ENCODE results near the gene ZMAT2. TPM values are rescaled to one million over a fixed set of nuclear protein-coding genes. Genes with fewer than 3 reads are reported as not detected.
"Not testable (repeated sequence)": the region's sequence is repeated elsewhere in the genome, so short reads cannot be mapped to it uniquely, and the experiment has no call there.

Gene ZMAT2
- total RNA-seq, 1 donor from 2014 or later, result 51.0 TPM

DNA sequence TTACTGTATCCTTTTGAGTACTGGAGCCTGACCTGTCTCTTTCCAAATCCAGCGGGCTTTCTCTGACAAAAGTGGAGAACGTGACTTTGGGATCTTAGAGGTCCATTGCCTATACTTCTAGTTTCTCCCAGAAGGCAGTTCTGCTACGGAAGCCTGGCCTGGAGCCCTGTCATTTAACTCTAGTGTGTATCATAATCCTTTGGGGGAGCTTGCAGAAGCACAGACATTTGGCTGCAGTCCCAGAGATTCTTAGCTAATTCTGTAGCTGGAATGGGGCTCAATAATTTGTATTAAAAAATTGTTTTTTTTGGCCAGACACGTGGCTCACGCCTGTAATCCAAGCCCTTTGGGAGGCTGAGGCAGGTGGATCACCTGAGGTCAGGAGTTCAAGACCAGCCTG is 6.0 kb upstream of the ZMAT2 start:
- no peak for DNase-seq (ENCODE audit: low spot score)
- TF ChIP-seq, protein P1, sequence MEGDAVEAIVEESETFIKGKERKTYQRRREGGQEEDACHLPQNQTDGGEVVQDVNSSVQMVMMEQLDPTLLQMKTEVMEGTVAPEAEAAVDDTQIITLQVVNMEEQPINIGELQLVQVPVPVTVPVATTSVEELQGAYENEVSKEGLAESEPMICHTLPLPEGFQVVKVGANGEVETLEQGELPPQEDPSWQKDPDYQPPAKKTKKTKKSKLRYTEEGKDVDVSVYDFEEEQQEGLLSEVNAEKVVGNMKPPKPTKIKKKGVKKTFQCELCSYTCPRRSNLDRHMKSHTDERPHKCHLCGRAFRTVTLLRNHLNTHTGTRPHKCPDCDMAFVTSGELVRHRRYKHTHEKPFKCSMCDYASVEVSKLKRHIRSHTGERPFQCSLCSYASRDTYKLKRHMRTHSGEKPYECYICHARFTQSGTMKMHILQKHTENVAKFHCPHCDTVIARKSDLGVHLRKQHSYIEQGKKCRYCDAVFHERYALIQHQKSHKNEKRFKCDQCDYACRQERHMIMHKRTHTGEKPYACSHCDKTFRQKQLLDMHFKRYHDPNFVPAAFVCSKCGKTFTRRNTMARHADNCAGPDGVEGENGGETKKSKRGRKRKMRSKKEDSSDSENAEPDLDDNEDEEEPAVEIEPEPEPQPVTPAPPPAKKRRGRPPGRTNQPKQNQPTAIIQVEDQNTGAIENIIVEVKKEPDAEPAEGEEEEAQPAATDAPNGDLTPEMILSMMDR (IDR thresholded peaks at IDR 0.05; ENCODE audit: unreplicated experiment), result no peak
- H3K27me3 Mint-ChIP-seq (ENCODE audit: unreplicated experiment), result peaks cover 15% of the 10 kb centered on the region
- H3K36me3 Mint-ChIP-seq (ENCODE audit: low read depth, unreplicated experiment), result peaks cover 47% of the 10 kb centered on the region
- no peak overlapping the region for H3K27ac Mint-ChIP-seq (ENCODE audit: unreplicated experiment)
- no peaks in the 10 kb centered on the region for H3K9me3 Mint-ChIP-seq (ENCODE audit: unreplicated experiment)
- peaks cover 22% of the 10 kb centered on the region for H3K4me1 Mint-ChIP-seq (ENCODE audit: unreplicated experiment)
- H3K4me3 Mint-ChIP-seq (ENCODE audit: unreplicated experiment), result no peak overlapping the region

- no peak for DNase-seq (ENCODE audit: low spot score)
- Mint-ChIP-seq H3K4me3 (ENCODE audit: unreplicated experiment) (peak overlapping the region; percentile 54), H3K36me3 (ENCODE audit: low read depth, unreplicated experiment) (peaks cover 53% of the 10 kb centered on the region), H3K9me3 (ENCODE audit: unreplicated experiment) (no peaks in the 10 kb centered on the region), H3K27ac (ENCODE audit: unreplicated experiment) (peak overlapping the region; percentile 19), H3K4me1 (ENCODE audit: unreplicated experiment) (peaks cover 19% of the 10 kb centered on the region), H3K27me3 (ENCODE audit: unreplicated experiment) (peaks cover 13% of the 10 kb centered on the region)
- TF ChIP-seq, protein P1 (IDR thresholded peaks at IDR 0.05; ENCODE audit: unreplicated experiment), result no peak
Observed at GRCh38 chr5:140696891-140697492, 3.3 kb upstream of the ZMAT2 start.

DNA sequence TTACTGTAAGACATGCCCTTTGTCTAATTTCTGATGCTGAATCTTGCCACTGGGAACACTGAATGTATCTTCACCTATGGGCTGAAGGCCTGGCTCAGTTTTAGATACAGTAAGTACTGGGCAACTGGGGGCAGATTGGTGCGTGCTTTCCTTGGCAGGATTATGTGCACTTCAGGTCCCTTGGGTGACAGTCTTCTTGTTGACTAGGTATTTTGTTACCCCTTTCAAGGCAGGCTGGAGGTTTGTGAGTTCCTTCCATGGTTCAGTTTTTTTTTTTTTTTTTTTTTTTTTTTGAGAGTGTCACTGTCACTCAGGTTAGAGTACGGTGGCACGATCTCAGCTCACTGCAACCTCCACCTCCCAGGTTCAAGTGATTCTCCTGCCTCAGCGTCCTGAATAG is 7.6 kb downstream of the ZMAT2 start:
- Mint-ChIP-seq H3K27ac (ENCODE audit: unreplicated experiment) (no peak overlapping the region), H3K36me3 (ENCODE audit: low read depth, unreplicated experiment) (peaks cover 32% of the 10 kb centered on the region), H3K4me1 (ENCODE audit: unreplicated experiment) (peaks cover 6% of the 10 kb centered on the region), H3K27me3 (ENCODE audit: unreplicated experiment) (peaks cover 12% of the 10 kb centered on the region), H3K9me3 (ENCODE audit: unreplicated experiment) (no peaks in the 10 kb centered on the region), H3K4me3 (ENCODE audit: unreplicated experiment) (no peak overlapping the region)
- no peak for DNase-seq (ENCODE audit: low spot score)
- TF ChIP-seq, protein P1 (IDR thresholded peaks at IDR 0.05; ENCODE audit: unreplicated experiment), result no peak

GRCh38 chr5:140708787-140709186 is 8.5 kb downstream of the ZMAT2 start:
- H3K27ac Mint-ChIP-seq (ENCODE audit: unreplicated experiment); H3K4me3 Mint-ChIP-seq (ENCODE audit: unreplicated experiment): not testable (repeated sequence)

DNA sequence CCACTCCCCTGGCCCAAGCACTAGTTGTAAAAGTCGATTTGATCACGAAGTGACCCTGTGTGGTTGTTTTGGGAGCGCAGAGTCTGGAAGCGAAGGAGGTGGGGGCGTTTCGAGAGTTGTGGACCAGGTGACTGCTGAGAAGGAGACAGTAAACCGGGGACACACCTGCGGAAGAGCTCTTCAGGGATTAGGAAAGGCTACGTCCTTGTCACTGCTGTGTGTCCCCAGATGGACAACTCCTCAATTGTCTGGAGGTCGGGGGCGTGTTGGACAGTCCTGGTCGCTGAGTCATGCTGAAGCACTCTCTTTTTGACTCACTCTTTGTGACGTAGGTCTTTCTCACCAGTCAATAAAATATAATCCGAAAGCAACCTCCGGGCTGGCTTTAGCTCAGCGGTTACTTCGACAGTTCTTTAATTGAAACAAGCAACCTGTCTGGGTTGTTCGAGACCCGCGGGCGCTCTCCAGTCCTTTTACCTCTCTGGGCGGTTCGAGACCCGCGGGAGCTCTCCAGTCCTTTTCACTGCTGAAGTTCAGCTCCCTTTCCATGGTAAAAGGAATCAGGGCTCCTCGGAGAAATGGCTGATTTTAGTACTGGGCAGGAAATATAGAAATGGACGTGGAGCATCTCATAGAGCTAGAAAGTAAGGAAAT is 10.8 kb downstream of the ZMAT2 start:
- TF ChIP-seq, protein P1 (IDR thresholded peaks at IDR 0.05; ENCODE audit: unreplicated experiment), result no peak
- H3K4me1 Mint-ChIP-seq (ENCODE audit: unreplicated experiment), result peaks cover 6% of the 10 kb centered on the region
- peak overlapping the region; percentile 93 for H3K4me3 Mint-ChIP-seq (ENCODE audit: unreplicated experiment)
- DNase-seq (ENCODE audit: low spot score), result peak; percentile 77
- H3K27me3 Mint-ChIP-seq (ENCODE audit: unreplicated experiment), result peaks cover 10% of the 10 kb centered on the region
- H3K36me3 Mint-ChIP-seq (ENCODE audit: low read depth, unreplicated experiment), result peaks cover 11% of the 10 kb centered on the region
- H3K9me3 Mint-ChIP-seq (ENCODE audit: unreplicated experiment), result no peaks in the 10 kb centered on the region
- H3K27ac Mint-ChIP-seq (ENCODE audit: unreplicated experiment), result peak overlapping the region; percentile 87

More at GRCh38 chr5:140708787-140709186, 8.5 kb downstream of the ZMAT2 start:
- not testable (repeated sequence) for DNase-seq (ENCODE audit: low spot score); H3K27me3 Mint-ChIP-seq (ENCODE audit: unreplicated experiment); H3K9me3 Mint-ChIP-seq (ENCODE audit: unreplicated experiment); H3K4me1 Mint-ChIP-seq (ENCODE audit: unreplicated experiment)
- peaks cover 27% of the 10 kb centered on the region for H3K36me3 Mint-ChIP-seq (ENCODE audit: low read depth, unreplicated experiment)
